Testis (tissue), 3 donors: ENCODE data around the gene FBXL12. TPM values are rescaled to one million over a fixed set of nuclear protein-coding genes. Genes with fewer than 3 reads are reported as not detected.
"Not testable (repeated sequence)": the region's sequence is repeated elsewhere in the genome, so short reads cannot be mapped to it uniquely, and the experiment has no call there.

Experiments used
- DNase-seq: peaks from one replicate; pipeline ENCODE4 v3.0.0-alpha.2; 2019
- H3K27ac ChIP-seq, 2 donors: fragments of 200-600 bp; sonication (generic); one replicate each; pipeline ENCODE4 v1.5.1; 2019
- H3K27me3 ChIP-seq: fragments of 200-600 bp; sonication (generic); one replicate; pipeline ENCODE4 v1.5.1; 2019
- H3K36me3 ChIP-seq: fragments of 200-600 bp; sonication (generic); one replicate; pipeline ENCODE4 v1.5.1; 2017; ENCODE audit warnings: low read depth; ENCODE audit errors: missing control alignments
- H3K4me1 ChIP-seq: fragments of 200-600 bp; sonication (generic); one replicate; pipeline ENCODE4 v1.5.1; 2019
- H3K4me3 ChIP-seq, 2 donors: fragments of 200-600 bp; sonication (generic); one replicate each; pipeline ENCODE4 v1.5.1; 2017 to 2019
- H3K9me3 ChIP-seq: fragments of 200-600 bp; sonication (generic); one replicate; pipeline ENCODE4 v1.5.1; 2017
- CTCF ChIP-seq, 3 experiments: fragments of 450-650 bp in 2 of 3; fragments of 200-600 bp in 1 of 3; sonication (generic) in 1 of 3; IDR thresholded peaks; one replicate each; pipeline ENCODE4 v1.5.1; 2016 to 2019; ENCODE audit warnings: antibody characterized with exemption in 3 of 3, mild to moderate bottlenecking in 2 of 3, moderate library complexity in 1 of 3
- POLR2A ChIP-seq: fragments of 450-650 bp; IDR thresholded peaks from one replicate; pipeline ENCODE4 v1.6.1; 2017; ENCODE audit warnings: antibody characterized with exemption, mild to moderate bottlenecking, moderate library complexity
- WGBS, 2 donors: methylation state at CpG; one replicate each; pipeline ENCODE4 v1.1.5; 2018; 5-methylcytosine and 5-hydroxymethylcytosine counted together
- intact Hi-C: fragments of 100-400 bp; cut with DNase I; formaldehyde crosslinking; loops from one replicate; pipeline ENCODE4 v1.15.1; 2023; ENCODE audit warnings: low total_unique reads
- polyA plus RNA-seq: library from polyadenylated mRNA; stranded (reverse); fragments of 350-450 nt; fragmentation: Illumina TruSeq; extraction: RNeasy Lipid Tissue Mini Kit (QIAGEN cat#74804); gene quantifications from one replicate; pipeline ENCODE4 v1.2.3, GENCODE V29; 2014; ENCODE audit warnings: low read depth, low replicate concordance; ENCODE audit not compliant: insufficient read depth
- total RNA-seq, 2 donors: library from RNA; depleted of rRNA; stranded (reverse); fragments of >200 nt; gene quantifications; one replicate each; pipeline ENCODE4 v1.2.3, GENCODE V29; 2016

Gene FBXL12
- total and polyA plus RNA-seq, 3 donors from 2014 or later = 24.7 to 42.6 (median 38.7) TPM

GRCh38 chr19:9786819-9787218, 32.1 kb downstream of the FBXL12 start:
- Histone ChIP-seq H3K36me3 (no peaks in the 10 kb centered on the region), H3K9me3 (no peaks in the 10 kb centered on the region), H3K4me3 (peak overlapping the region; percentile 78 to 89), H3K27me3 (no peaks in the 10 kb centered on the region), H3K27ac (peak overlapping the region; percentile 99), H3K4me1 (peaks cover 37% of the 10 kb centered on the region)
- intact Hi-C loops = no loop called here
- WGBS, 2 donors = 81 to 82% methylated on average over 8 of the region's 8 CpGs
- no peak for TF ChIP-seq CTCF (IDR thresholded peaks at IDR 0.05)
- DNase-seq = no peak

- WGBS, 2 donors = 39 to 40% methylated on average over 9 of the region's 9 CpGs
- peaks cover 36% of the 10 kb centered on the region for H3K4me1 ChIP-seq
- H3K9me3 ChIP-seq = no peaks in the 10 kb centered on the region
- no peaks in the 10 kb centered on the region for H3K36me3 ChIP-seq
- TF ChIP-seq POLR2A (no peak), CTCF (IDR thresholded peaks at IDR 0.05) (no peak)
- DNase-seq = no peak
- intact Hi-C loops = no loop called here
- H3K4me3 ChIP-seq = peak overlapping the region; percentile 78 to 89
- H3K27me3 ChIP-seq = no peaks in the 10 kb centered on the region
- H3K27ac ChIP-seq = peak overlapping the region; percentile 99
Measured at GRCh38 chr19:9786342-9786741, 32.5 kb downstream of the FBXL12 start.

- peak; percentile 51 for TF ChIP-seq POLR2A
- peak in 1 of 3 experiments; percentile 8 for TF ChIP-seq CTCF (IDR thresholded peaks at IDR 0.05)
- H3K4me3 ChIP-seq = peak overlapping the region; percentile 78 to 89
- H3K36me3 ChIP-seq = no peaks in the 10 kb centered on the region
- H3K9me3 ChIP-seq = no peaks in the 10 kb centered on the region
- H3K4me1 ChIP-seq = peaks cover 29% of the 10 kb centered on the region
- intact Hi-C loops = no loop called here
- 1 to 2% methylated on average over 56 to 66 of the region's 74 CpGs for WGBS, 2 donors
- peak; percentile 99 for DNase-seq
- peak overlapping the region; percentile 99 for H3K27ac ChIP-seq
- no peaks in the 10 kb centered on the region for H3K27me3 ChIP-seq
Measured at GRCh38 chr19:9785367-9786331, 33.2 kb downstream of the FBXL12 start.

GRCh38 chr19:9784163-9784496, 34.7 kb downstream of the FBXL12 start:
- H3K4me3 ChIP-seq, intact Hi-C loops, H3K27me3 ChIP-seq, DNase-seq, H3K9me3 ChIP-seq, H3K36me3 ChIP-seq: not testable (repeated sequence)
- H3K4me1 ChIP-seq = peaks cover 16% of the 10 kb centered on the region
- H3K27ac ChIP-seq = peak overlapping the region; percentile 11 to 80
- WGBS, 2 donors = 51 to 63% methylated on average over 6 of the region's 6 CpGs

- Histone ChIP-seq H3K4me1 (peaks cover 14% of the 10 kb centered on the region), H3K9me3 (no peaks in the 10 kb centered on the region), H3K36me3 (no peaks in the 10 kb centered on the region), H3K27ac (no peak overlapping the region), H3K27me3 (no peaks in the 10 kb centered on the region), H3K4me3 (no peak overlapping the region)
- intact Hi-C loops = no loop called here
- no peak for DNase-seq
- WGBS, 2 donors = 82 to 89% methylated on average over 2 of the region's 2 CpGs
- TF ChIP-seq CTCF (IDR thresholded peaks at IDR 0.05) (no peak), POLR2A (no peak)
Measured at GRCh38 chr19:9782338-9782737, 36.5 kb downstream of the FBXL12 start.
